Measurements from ENCODE around the gene HES7. TPM values are rescaled to one million over a fixed set of nuclear protein-coding genes. Genes with fewer than 3 reads are reported as not detected.

HES7 gene
- total RNA-seq, 1 experiment from 2014 or later = 3.1 TPM

DNA sequence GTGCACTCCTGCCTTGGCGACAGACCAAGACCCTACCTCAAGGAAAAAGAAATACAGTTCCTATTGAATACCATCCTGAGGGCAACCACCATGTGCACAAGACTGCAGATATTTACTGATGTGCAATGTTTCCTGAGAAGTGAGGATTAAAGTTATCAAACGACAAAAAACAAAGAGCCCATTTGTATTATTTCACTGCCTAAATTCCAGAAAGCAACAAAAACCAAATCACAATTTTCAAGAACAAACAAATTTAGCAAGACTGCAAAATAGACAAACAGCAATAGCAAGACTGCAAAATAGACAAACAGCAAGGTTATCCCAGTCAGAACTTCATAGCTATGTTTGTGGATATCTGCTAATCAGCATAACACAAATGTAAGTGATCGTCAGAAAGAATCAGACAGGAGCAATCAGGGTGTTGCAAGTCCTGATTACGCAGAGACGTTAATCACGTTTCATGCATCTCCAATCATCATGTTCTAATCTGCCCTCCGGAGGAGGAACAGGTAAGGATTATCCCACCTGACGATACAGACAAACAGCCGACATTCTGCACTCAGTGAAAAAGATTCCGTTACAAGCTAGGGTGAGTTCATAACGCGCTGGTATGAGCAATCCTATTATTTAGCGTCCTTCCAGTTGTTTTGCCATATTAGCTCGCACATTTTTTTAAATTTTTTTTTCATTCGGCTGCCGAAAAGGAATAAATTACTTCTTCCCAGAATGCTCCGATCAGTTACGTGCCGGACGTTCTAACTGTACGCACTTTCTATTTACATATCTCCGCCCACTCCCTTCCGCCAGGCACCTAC, 49.4 kb upstream of the HES7 start:
- POLR2A ChIA-PET = interaction anchor here (0.5 to 1.9 kb wide), 18 partner anchors 9 to 100 kb away, joined by 3 to 39 read pairs (median 4); partner anchors contain the start of genes HES7 and PER1
- Mint-ChIP-seq H3K27me3 (ENCODE audit: low read depth) (no peaks in the 10 kb centered on the region), H3K9me3 (no peaks in the 10 kb centered on the region), H3K4me1 (peaks cover 31% of the 10 kb centered on the region), H3K27ac (peak overlapping the region; percentile 100), H3K4me3 (peak overlapping the region; percentile 85), H3K36me3 (no peaks in the 10 kb centered on the region)
- CTCF ChIA-PET = interaction anchor here (1.0 to 2.0 kb wide), 4 partner anchors 9 to 113 kb away, joined by 3 to 6 read pairs (median 4); no protein-coding TSS in a partner anchor
- ATAC-seq (peak; percentile 70), DNase-seq (ENCODE audit: low spot score) (peak; percentile 66)
- 0 out of 2 replicates have a peak, but pooled peaks have one; percentile 58 for TF ChIP-seq ZNF317 (CRISPR knock-in tag; IDR thresholded peaks at IDR 0.05; ENCODE audit: borderline replicate concordance, low read depth)
- no peak for TF ChIP-seq RELA (CRISPR knock-in tag; IDR thresholded peaks at IDR 0.05; ENCODE audit: borderline replicate concordance)
- TF ChIP-seq, protein P1, sequence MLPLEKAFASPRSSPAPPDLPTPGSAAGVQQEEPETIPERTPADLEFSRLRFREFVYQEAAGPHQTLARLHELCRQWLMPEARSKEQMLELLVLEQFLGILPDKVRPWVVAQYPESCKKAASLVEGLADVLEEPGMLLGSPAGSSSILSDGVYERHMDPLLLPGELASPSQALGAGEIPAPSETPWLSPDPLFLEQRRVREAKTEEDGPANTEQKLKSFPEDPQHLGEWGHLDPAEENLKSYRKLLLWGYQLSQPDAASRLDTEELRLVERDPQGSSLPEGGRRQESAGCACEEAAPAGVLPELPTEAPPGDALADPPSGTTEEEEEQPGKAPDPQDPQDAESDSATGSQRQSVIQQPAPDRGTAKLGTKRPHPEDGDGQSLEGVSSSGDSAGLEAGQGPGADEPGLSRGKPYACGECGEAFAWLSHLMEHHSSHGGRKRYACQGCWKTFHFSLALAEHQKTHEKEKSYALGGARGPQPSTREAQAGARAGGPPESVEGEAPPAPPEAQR (CRISPR knock-in tag; IDR thresholded peaks at IDR 0.05) = no peak
- peak; percentile 94; the same call in 1 of the 2 replicates for TF ChIP-seq ZBTB43 (CRISPR knock-in tag; IDR thresholded peaks at IDR 0.05)
- TF ChIP-seq TCF7 (CRISPR knock-in tag; IDR thresholded peaks at IDR 0.05; ENCODE audit: low read depth) = no peak
- TF ChIP-seq, protein P2, sequence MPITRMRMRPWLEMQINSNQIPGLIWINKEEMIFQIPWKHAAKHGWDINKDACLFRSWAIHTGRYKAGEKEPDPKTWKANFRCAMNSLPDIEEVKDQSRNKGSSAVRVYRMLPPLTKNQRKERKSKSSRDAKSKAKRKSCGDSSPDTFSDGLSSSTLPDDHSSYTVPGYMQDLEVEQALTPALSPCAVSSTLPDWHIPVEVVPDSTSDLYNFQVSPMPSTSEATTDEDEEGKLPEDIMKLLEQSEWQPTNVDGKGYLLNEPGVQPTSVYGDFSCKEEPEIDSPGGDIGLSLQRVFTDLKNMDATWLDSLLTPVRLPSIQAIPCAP (CRISPR knock-in tag; IDR thresholded peaks at IDR 0.05) = peak; percentile 93
- TF ChIP-seq, protein P3, sequence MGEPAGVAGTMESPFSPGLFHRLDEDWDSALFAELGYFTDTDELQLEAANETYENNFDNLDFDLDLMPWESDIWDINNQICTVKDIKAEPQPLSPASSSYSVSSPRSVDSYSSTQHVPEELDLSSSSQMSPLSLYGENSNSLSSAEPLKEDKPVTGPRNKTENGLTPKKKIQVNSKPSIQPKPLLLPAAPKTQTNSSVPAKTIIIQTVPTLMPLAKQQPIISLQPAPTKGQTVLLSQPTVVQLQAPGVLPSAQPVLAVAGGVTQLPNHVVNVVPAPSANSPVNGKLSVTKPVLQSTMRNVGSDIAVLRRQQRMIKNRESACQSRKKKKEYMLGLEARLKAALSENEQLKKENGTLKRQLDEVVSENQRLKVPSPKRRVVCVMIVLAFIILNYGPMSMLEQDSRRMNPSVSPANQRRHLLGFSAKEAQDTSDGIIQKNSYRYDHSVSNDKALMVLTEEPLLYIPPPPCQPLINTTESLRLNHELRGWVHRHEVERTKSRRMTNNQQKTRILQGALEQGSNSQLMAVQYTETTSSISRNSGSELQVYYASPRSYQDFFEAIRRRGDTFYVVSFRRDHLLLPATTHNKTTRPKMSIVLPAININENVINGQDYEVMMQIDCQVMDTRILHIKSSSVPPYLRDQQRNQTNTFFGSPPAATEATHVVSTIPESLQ (CRISPR knock-in tag; IDR thresholded peaks at IDR 0.05) = no peak
- peak; percentile 85; the same call in 1 of the 2 replicates for TF ChIP-seq FOXJ3 (CRISPR knock-in tag; IDR thresholded peaks at IDR 0.05; ENCODE audit: borderline replicate concordance)
- peak; percentile 40; the same call in 1 of the 2 replicates for TF ChIP-seq NFYB (CRISPR knock-in tag; conservative IDR thresholded peaks at IDR 0.05; ENCODE audit: low read depth)
- TF ChIP-seq EMX1 (CRISPR knock-in tag; IDR thresholded peaks at IDR 0.05) = peak; percentile 99
- TF ChIP-seq, protein P4, sequence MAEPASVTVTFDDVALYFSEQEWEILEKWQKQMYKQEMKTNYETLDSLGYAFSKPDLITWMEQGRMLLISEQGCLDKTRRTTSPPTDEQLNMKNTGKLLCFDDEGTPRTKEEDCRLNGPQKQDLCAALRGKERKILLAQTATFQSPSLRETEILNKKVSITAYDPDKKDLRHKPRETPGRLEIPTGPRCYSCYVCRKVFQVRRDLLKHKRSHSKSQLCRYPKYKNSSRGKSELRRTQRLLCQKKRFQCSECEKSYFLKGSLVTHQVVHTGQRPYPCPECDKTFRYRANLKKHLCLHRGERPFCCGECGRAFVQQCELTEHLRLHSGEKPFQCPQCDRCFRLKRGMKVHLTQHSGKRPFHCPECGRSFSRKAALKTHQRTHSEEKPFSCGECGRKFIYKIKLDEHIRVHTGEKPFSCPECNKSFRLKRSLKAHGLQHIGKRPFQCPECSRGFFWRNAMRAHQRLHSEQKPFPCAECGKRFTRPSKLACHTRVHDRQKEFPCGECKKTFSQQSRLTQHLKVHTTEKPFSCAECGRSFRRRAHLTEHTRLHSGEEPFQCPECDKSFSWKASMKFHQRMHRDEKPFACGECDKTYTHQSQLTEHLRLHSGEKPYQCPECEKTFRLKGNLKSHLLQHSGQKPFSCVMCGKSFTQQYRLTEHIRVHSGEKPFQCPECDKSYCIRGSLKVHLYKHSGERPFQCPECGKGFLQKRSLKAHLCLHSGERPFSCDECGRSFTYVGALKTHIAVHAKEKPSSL (CRISPR knock-in tag; conservative IDR thresholded peaks at IDR 0.05) = peak; percentile 99
- peak; percentile 52 for TF ChIP-seq PRDM15 (CRISPR knock-in tag; IDR thresholded peaks at IDR 0.05)
- peak; percentile 100 for TF ChIP-seq ZNF416 (CRISPR knock-in tag; IDR thresholded peaks at IDR 0.05)
- peak; percentile 92 for TF ChIP-seq RORB (CRISPR knock-in tag; IDR thresholded peaks at IDR 0.05)
- TF ChIP-seq, protein P5, sequence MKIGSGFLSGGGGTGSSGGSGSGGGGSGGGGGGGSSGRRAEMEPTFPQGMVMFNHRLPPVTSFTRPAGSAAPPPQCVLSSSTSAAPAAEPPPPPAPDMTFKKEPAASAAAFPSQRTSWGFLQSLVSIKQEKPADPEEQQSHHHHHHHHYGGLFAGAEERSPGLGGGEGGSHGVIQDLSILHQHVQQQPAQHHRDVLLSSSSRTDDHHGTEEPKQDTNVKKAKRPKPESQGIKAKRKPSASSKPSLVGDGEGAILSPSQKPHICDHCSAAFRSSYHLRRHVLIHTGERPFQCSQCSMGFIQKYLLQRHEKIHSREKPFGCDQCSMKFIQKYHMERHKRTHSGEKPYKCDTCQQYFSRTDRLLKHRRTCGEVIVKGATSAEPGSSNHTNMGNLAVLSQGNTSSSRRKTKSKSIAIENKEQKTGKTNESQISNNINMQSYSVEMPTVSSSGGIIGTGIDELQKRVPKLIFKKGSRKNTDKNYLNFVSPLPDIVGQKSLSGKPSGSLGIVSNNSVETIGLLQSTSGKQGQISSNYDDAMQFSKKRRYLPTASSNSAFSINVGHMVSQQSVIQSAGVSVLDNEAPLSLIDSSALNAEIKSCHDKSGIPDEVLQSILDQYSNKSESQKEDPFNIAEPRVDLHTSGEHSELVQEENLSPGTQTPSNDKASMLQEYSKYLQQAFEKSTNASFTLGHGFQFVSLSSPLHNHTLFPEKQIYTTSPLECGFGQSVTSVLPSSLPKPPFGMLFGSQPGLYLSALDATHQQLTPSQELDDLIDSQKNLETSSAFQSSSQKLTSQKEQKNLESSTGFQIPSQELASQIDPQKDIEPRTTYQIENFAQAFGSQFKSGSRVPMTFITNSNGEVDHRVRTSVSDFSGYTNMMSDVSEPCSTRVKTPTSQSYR (CRISPR knock-in tag; IDR thresholded peaks at IDR 0.05) = peak; percentile 82
- TF ChIP-seq ZNF396 (CRISPR knock-in tag; IDR thresholded peaks at IDR 0.05; ENCODE audit: borderline replicate concordance) = no peak
- peak; percentile 74; the same call in 1 of the 2 replicates for TF ChIP-seq ZNF121 (CRISPR knock-in tag; IDR thresholded peaks at IDR 0.05)
- peak; percentile 95 for TF ChIP-seq SMAD4 (CRISPR knock-in tag; IDR thresholded peaks at IDR 0.05)
- TF ChIP-seq, protein P6, sequence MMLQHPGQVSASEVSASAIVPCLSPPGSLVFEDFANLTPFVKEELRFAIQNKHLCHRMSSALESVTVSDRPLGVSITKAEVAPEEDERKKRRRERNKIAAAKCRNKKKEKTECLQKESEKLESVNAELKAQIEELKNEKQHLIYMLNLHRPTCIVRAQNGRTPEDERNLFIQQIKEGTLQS (CRISPR knock-in tag; conservative IDR thresholded peaks at IDR 0.05) = peak; percentile 85; the same call in 1 of the 2 replicates
